ELF-1 (cell line): ENCODE data around the gene MYO7B.

ENCODE experiments used
- DNase-seq: peaks from one replicate; pipeline ENCODE4 v3.0.0-alpha.2; 2016; ENCODE audit warnings: low read depth, low spot score

MYO7B gene

DNA sequence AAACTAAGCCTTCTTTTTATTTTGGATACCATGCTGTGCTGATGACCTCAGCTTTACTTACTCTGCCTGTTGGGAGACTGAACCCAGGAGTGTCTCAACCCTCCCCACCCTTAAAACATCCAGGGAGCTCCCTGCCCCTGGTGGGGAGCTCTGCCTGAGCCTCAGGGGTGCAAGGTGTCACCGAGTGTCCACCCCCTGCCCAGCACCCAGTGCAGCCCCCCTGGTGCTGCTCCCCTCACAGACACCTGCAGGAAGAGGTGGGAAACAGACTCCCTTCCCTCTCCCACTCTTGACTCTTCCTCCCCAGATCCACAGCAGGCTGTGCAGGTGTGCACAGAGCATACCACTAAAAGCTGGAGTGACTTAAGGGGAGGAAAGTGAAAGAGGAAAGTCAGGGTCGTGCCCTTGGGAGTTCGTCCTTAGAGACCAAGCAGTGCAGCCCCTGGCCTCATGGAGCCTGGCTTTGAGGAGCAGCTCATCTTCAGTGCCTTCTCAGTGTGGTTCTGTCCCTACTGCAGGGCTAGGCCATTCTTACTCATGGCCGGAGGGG, 51.3 kb downstream of the MYO7B start:
- DNase-seq = no peak

DNA sequence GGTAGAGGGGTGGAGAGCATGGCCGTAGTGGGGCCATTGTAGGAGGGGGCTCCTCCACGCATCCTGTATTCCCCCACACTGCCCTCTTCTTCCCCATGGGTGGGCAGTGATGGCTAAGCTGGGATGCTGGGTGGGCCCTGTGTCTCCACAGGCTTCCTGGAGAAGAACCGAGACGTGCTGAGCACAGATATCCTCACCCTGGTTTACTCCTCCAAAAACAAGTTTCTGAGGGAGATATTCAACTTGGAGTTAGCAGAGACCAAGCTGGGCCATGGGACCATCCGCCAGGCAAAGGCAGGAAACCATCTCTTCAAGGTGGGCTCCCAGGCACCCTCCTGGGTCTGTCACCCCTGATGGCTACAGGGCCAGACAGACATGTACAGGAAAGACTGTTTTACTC, 52.8 kb downstream of the MYO7B start:
- DNase-seq = no peak

DNA sequence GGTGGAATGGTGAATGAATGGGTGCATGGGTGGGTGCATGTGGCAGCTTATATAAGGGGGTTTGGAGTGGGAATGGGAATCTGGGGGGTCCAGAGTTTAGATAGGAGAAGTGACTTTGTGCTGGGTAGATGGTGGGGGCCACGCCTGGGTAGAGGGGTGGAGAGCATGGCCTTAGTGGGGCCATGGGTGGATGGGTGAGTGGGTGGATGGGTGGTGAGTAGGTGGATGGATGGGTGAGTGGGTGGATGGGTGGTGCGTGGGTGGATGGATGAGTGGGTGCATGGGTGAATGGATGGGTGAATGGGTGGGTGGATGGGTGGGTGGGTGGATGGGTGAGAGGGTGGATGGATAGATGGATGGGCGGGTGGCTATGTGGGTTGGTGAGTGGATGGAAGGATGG, 53.9 kb downstream of the MYO7B start:
- no peak for DNase-seq

DNA sequence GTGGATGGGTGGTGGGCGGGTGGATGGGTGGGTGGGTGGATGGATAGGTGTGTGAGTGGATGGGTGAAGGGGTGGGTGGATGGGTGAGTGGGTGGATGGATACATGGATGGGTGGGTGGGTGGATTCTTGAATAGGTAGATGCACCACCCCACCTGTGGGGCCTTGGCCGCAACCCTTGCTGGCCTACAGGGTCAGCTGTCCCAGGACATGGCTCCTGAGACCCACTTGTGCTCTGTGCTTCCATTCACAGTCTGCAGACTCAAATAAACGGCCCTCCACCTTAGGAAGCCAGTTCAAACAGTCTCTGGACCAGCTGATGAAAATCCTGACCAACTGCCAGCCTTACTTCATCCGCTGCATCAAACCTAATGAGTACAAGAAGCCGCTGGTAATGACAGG, 54.4 kb downstream of the MYO7B start:
- DNase-seq = no peak

DNA sequence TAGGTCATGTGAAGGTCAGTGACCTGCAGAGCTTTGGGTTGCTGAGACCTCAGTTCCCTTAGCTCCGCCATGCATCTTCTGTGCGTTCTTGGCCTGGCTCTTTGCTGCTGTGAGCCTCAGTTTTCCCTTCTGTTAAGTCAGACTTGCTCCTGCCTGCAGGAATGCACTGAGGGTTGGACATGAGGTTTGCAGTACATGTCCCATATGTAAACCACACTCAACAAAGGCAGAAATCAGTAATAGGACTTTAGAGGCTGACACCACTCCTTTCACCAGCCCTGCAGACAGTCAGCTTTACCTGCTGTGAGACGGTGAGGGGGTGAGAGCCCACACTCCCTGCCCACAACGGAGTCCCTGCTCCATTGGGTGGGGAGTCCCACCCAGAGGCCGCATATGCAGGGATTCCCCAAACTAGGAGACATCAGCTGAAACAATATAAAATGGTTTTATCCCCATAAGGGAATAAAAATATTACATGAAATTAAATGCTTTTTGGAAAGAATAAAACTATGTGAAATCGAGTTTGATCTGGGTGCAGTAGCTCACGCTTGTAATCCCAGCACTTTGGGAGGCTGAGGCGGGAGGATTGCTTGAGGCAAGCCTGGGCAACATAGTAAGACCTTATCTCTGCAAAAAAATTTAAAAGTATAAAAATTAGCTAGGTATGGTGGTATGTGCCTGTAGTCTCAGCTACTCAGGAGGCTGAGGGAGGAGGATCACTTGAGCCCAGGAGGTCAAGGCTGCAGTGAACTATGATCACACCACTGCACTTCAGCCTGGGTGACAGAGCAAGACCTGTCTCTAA, 55.1 kb downstream of the MYO7B start:
- DNase-seq = no peak

DNA sequence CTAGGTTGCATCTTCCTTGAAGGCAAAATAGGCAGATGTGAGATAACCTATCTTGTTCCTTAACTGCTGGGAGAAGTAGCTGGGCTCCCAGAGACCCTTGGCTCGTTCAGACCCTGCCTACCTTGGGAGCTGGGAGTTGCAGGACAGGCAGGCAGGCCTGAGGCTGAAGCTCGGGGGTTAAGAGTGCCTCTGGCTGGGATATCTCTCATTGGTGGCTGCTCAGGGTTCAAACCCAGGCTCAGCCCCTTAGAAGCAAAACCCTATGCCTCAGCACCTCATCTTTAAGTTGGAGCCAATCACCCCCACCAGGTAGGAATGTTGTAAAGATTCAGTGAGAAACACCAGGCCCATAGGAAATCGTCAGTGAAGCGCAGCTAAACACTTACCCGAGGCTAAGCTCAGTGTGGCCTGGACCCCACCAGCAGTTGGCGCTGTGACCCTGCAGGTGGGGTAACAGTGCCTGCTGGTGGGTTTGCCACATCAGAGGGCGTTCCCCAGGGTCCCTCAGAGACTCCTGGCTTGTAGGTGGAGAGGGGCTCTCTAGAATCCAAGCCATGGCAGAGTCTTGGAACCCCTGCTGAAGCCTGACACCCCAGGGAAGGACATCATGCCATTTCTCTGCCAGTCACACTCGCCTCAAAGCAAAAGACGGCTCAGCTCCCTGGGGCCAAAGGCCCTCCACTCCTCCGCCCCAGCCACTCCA, 55.9 kb downstream of the MYO7B start:
- peak; percentile 92 for DNase-seq

DNA sequence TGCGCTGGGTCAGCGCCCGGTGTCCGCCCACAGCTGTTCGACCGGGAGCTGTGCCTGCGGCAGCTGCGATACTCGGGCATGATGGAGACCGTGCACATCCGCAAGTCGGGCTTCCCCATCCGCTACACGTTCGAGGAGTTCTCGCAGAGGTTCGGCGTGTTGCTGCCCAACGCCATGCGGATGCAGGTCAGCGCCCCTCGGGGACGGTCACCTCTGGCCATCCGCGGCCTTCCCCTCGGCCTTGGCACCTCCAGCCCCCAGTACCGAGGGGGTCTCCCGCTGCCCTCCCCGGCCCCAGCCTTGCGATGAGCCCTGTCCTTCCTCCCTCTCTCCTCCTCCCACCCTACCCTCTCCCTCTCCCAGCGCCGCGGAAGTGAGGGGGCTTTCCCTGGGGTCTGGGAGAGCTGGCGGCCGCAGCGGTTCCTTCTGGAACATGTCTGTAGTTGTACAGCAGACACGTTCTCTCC, 57.3 kb downstream of the MYO7B start:
- no peak for DNase-seq

DNA sequence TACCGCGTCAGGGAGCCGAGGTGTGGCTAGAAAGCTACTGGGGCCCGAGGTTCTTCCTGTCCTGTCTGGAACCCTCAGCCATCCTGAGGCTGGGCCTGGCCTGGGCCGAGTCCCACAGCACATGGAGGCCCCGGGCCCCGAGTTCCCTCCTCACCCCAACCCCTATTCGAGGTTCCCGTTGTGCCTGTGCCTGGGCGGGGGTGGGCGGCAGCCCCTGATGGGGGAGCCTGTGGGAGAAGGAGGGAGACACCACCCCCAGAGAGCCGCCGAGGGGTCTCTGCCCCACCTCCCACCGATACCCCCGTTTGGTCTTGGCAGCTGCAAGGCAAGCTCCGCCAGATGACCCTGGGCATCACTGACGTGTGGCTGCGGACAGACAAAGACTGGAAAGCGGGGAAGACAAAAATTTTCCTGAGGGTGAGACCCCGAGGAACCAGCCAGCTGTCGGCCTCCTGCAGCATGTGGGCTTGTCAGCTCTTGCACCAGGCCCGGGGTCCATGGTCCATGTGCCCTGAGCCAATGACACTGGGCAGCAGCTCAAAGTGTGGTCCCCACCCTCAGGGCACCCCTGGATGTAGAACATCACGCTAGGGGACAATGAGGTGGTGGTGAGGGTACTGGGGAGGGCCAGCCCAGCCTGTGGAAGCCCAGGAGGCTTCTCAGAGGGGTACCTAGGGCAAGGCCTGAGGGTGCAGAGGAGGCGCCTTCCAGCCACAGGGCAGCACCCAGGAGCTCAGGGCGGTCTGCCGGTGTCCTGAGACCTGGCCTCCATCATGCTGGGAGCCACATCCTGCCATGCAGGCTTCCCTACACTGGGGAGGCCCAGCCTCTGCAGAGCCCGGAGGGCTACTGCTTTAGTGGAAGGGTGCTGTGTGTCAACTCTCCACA, 58.0 kb downstream of the MYO7B start:
- DNase-seq = no peak

DNA sequence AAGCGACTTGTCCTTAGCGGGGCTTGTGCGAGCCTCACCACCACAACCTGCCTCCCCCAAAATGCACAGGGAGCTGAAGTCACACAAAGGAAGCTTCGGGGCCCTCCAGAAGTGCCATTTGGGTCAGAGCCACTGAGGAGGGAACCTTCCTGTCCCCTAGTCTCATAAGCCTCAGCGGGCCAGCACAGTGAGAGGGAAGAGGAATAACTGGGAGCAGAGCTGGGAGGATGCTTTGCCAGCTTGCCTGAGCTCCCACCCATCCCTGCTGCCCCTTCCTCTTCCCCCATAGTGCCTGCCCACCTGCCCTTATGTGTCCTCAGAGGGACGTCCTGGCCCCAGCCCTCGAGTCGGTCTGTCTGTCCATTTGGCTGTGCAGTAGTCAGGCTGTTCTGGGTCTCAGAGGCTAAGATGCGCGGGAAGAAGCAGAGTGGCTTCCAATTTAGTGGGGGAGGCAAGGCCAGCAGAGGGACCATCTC, 58.7 kb downstream of the MYO7B start:
- no peak for DNase-seq

DNA sequence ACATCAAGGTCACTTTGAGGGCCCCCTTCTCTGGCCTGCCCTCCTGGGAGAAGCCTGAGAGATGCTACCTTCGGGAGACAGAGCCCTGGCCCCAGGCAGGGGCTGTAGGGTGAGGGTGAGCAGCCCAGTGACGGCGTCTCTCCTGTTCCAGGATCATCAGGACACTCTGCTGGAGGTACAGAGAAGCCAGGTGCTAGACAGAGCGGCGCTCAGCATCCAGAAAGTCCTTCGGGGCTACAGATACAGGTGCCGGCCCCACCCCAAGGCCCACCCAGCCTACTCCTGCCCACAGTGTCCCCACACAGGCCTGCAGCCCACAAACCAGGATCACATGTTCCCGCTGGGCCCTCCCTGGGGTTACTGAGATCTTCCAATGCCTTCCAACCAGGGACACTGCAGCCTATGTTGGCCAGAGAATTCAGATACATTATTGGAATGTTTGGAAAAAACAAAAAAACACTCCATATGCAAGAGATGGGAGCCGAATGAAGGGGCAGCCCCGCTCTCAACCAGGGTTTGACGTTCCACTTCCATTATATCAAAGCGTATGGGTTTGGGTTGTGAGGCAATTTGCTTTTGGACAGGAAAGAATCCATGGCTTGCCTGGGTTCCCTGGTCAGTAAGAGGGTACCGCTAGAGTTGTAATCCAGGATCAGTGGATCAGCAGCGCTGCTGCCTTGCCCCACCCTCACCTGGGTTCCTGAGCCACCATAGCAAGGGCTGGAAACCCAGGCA, 61.0 kb downstream of the MYO7B start:
- DNase-seq = no peak

DNA sequence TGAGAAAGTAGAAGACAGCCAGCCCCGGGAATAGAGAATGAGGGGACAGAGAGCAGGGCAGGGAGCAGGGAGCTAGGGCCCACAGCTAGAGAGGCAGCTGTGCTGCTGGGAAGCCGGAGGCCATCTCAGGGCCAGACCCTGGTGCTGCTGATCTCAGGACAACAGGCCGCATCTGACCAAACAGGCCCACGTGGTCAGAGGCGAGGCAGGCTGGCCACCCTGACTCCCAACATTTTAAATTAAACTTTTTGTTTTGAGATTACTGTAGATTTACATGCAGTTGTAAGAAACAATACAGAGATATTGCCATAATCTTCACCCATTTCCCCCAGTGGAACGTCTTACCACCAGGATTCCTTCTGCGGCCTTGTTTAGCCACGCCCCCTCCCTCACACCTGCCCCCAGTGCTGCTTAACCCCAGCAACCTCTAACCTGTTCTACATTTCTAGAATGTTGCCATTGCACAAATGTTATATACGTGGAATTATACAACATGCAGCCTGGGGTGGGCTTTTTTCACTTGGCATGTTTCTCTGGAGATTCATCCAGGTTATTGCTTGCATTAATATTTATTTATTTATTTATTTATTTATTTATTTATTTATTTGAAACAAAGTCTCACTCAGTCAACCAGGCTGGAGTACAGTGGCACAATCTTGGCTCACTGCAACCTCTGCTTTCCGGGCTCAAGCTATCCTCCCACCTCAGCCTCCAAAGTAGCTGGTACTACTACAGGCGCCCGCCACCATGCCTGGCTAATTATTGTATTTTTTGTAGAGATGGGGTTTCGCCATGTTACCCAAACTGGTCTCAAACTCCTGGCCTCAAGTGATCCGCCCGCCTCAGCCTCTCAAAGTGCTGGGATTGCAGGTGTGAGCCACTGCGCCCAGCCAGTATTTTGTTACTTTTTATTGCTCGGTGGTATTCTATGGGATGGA, 61.8 kb downstream of the MYO7B start:
- DNase-seq = no peak

DNA sequence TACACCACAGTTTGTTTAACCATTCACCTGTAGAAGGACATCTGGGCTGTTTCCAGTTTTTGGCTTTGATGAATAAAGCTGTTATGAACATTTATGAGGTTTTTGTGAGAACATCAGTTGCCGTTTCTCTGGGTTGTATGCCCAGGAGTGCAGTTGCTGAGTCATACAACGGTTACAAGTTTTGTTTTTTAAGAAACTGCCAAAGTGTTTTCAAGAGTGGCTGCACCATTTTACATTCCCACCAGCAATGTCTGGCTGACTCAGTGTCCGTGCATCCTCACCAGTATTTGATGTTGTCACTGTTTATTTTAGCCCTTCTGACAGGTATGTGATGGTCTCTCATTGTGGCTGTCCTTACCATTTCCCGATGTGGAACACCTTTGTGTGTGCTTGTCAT, 62.5 kb downstream of the MYO7B start:
- no peak for DNase-seq

DNA sequence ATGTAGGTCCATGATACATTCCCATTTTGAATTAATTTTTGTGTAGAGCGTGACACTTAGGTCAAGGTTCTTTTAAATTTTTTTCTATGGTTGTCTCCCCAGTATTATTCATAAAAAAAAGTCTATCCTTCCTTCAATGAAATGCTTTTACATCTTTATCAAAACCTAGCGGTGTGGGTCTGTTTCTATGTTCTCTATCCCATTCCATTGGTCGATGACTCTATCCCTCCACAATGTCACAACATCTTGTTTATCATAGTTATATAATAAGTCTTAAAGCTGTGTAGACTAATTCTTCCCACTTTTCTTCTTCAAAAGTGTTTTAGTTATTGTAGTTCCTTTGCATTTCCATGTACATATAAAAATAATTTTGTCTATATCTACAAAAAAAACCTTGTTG, 63.2 kb downstream of the MYO7B start:
- no peak for DNase-seq

DNA sequence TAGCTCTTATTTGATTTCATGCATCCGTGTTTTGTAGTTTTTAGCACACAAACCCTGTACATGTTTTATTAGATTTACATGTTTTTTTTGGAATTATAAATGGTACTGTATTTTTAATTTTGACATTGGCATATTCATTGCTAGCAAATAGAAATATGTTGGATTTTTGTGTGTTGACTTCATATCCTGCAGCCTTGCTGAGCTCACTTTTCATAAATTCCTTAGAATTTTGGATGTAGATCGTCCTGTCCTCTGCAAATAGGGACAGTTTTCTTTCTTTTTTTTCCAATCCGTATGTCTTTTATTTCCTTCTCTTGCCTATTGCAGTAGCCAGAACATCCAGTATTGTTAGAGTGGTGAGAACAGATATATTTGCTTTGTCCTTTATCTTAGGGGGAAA, 63.7 kb downstream of the MYO7B start:
- DNase-seq = no peak

DNA sequence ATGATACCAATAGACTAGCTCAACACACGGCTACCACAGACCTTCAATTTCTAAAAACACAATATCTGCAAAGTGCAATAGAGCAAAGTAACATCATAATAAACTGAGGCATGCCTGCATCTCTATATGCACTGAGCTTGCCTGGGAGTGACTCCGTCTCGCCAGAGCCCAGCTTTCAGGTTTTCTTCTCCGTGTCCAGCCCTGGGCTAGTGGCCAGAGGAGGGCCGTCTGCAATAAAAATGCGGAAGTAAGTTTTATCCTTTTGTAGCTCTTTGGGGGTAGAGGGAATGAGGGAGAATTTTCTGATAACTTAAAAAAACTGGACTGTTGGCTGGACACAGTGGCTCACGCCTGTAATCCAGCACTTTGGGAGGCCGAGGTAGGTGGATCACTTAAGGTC, 69.5 kb downstream of the MYO7B start:
- no peak for DNase-seq

DNA sequence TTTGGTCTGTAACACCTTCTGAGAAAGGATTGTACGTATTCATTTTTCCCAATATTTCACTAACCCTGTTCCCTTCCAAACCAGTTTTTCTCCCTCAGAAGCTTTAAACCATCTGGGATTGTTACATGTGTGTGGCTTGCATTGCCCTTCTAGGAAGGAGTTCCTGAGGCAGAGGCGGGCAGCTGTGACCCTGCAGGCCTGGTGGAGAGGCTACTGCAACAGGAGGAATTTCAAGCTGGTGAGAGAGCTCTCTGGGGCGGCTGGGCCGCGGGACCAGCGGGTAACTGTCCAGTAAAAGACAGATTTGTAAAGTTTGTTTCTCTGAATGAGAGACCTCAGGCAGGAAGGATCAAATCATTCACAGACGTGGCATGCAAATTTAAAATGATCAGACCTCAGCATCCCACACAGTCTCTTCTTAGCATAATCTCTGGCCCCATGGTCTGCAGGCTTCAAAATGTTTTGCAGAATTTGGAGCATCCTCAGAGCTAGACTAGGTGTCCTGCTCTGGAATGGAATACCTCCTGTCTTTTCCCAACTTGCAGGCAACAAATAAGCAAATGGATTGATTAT, 70.3 kb downstream of the MYO7B start:
- no peak for DNase-seq

DNA sequence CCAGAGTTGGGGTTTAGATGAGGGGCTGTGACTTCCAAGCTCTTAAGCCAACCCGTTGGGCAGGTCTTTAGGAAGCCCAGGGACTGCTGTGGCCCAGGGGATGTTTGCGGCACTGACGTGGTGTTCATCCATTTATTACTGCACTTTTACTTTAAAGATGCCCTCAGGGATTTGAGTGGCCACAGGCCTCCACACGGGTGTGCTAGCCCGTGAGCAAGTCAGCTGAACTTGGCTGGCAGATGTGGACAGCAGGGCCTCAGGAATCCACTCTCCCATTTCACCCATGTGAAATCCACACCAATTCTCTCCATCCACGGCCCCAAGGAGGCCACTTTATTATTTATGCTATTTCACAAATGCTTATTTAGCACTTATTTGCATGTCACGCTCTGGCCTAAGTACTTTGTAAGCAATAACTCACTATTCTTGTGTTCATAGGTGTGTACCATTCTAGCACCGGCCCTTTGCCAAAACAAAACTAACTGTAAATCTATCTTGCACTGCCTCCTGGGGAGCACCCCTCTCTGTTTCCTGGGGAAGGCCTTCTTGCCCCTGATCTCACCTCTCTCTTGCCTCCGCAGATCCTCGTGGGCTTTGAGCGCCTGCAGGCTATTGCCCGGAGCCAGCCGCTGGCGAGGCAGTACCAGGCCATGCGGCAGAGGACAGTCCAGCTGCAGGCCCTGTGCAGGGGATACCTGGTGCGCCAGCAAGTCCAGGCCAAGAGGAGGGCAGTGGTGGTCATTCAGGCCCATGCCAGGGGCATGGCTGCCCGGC, 71.3 kb downstream of the MYO7B start:
- no peak for DNase-seq

DNA sequence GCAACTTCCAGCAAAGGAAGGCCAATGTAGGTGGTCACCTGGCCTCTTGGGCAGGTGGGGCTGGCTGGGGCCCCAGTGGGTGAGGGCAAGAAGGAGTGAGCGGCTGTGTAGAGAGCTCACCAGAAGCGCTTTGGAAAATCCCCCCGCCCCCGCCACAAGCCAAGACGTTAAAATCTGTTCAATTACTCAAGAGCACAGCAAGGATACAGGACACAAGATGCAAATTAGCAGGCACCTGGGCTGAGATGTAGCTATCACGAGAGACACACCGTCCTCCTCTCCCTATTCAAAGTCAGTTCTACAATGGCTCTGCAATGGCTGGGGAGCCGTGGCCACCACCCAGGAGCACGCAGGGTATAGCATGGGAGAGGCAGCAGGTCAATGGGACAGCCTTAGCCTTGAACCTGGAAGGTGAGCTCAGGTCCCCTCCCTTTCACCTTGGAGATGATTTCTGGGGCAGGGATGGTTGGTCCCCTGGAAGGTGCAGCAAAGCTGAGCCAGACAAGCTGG, 72.0 kb downstream of the MYO7B start:
- no peak for DNase-seq
